LoVo (cell line): Measurements from ENCODE around the gene GMDS.
A peak's percentile ranks its signal among the peaks of the same experiment; 100 is the strongest.

Source experiments
- DNase-seq: peaks from one replicate; pipeline ENCODE4 v3.0.0-alpha.2; 2016; ENCODE audit warnings: low spot score

The GMDS gene

GRCh38 chr6:1590580-1590979 is 654.8 kb downstream of the GMDS start:
- no peak for DNase-seq

GRCh38 chr6:1589208-1589607 is 656.2 kb downstream of the GMDS start:
- DNase-seq, result peak; percentile 37

- no peak for DNase-seq
Observed at GRCh38 chr6:1587977-1588376, 657.4 kb downstream of the GMDS start.

- no peak for DNase-seq
Observed at GRCh38 chr6:1587546-1587945, 657.9 kb downstream of the GMDS start.

GRCh38 chr6:1586861-1587450 is 658.4 kb downstream of the GMDS start:
- no peak for DNase-seq

DNA sequence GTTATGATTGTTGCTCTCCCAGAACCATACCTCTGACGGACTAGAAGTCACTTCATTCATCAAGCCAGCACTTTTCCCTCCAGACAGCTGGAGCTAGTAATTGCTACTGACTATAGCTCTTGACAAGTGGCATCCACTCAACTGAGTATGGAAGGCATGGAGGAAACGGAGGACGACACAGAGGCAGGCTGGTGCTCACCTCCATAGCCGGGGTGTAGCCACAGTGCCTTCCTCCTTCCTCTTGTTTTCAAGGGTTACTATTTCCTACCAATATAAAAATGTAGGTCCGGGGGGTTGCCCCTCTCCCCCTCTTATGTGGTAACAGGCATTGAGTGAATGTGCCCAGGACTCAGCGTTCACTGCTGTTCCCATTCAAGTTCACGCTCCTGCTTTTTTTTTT is 659.1 kb downstream of the GMDS start:
- no peak for DNase-seq

- DNase-seq, result no peak
Observed at GRCh38 chr6:1585669-1586049, 659.7 kb downstream of the GMDS start.

- DNase-seq, result no peak
Observed at GRCh38 chr6:1584996-1585668, 660.3 kb downstream of the GMDS start.

- DNase-seq, result no peak
Observed at GRCh38 chr6:1584146-1584545, 661.3 kb downstream of the GMDS start.

GRCh38 chr6:1581120-1581991 is 664.0 kb downstream of the GMDS start:
- DNase-seq, result no peak

GRCh38 chr6:1580585-1580984 is 664.8 kb downstream of the GMDS start:
- DNase-seq, result no peak

DNA sequence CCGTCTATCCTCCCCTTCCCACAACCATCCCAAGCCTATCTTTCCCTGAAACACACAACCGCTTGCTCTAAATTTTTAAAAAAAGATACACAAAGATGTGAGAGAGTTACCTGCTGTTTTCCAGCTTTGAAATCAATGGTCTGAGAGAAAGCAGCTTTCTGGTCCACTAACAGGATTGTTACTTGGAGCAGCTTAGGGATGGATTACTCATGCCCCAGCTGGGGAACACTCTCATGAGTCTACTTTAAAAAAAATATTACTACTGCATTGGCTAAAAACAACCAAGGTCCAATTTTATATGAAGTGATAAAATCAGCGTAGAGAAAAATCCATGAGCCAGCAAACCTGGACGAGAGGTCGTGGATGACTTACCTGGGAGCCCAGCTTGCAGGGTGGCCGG is 665.3 kb downstream of the GMDS start:
- DNase-seq, result no peak

- no peak for DNase-seq
Observed at GRCh38 chr6:1579096-1579495, 666.3 kb downstream of the GMDS start.

- DNase-seq, result no peak
Observed at GRCh38 chr6:1577896-1578745, 667.3 kb downstream of the GMDS start.

DNA sequence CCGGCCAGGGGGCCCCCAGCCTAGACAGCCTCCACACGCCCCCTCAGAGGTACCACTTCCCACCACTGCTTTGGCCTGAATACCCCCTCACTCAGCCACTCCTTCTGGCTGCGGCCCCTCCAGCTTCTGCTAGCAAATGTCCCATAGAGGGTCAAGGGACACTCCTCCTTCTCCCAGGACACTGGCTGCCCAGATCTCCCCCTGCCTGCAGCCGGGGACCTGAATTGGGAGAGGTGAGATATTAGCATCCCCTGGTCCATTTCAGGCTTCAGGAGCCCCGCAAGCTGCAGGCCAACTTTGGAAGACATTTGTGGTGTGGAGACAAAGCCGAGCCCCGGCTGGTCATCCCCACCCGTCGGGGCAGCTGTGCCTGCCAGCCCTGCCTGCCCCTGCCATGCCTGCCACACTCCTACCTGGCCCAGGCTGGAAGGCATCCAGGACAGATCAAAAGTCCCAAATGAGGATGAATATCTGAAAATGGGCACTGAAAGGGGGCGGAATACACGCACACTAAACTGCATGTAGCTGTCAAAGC is 668.2 kb downstream of the GMDS start:
- DNase-seq, result no peak

DNA sequence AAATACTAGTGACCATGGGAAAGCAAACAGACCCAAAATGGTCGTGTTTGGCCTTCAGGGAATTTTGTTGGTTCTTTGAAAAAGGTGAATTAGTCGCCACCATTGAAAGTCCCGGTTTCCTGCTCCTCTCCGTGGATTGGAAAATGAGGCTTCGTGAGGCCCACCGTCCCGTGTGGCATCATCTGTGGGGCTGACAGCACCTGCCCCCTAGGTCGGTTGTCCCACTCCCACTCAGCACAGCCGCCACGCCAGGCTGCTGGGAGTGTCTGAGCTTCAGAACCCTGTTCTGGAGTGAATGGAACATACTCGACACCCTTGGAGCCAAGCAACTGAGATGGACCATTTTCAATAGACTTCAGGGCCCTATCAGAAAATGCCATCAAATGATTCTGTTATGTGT is 668.7 kb downstream of the GMDS start:
- DNase-seq, result no peak

- no peak for DNase-seq
Observed at GRCh38 chr6:1576166-1576565, 669.2 kb downstream of the GMDS start.

DNA sequence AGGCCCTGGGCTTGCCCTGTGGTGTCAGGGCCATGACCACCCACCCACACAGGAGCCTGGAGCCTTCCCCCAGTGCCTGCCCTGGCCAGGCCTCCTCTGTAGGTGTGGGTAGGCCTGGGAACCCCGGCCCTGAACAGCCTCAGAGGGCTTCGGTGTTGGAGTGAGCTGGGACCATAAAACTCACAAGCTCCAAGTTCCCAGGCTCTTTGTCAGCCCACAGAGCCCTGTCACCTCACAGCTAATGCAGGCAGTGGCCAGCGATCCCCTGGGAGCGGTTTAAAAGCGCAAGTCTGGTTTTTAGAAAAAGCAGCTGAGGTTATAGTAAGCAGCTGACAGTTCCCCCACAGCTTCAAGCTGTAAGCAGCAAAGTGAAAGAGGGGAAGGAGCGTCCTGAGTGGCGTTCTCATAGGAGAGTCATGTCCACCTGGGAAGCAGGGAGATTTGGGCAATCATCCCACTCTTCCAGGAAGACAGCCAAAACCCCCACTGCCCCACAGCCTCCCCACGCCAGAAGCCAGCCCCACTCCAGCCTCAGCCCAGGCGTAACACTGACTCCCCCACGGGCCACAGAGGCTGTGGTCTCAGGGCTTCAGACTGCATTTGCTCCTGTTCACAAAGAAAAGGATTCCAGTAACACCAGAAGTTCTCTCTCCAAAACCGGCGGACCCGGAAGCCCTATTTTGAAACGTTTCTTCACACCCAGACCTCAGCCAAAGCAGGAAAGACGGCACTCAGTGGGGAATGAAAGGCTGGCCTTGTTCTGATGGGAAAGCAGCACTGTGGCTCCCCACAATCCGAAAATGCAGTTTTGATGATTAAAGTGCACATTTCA is 670.0 kb downstream of the GMDS start:
- no peak for DNase-seq

- DNase-seq, result no peak
Observed at GRCh38 chr6:1574890-1575209, 670.6 kb downstream of the GMDS start.

DNA sequence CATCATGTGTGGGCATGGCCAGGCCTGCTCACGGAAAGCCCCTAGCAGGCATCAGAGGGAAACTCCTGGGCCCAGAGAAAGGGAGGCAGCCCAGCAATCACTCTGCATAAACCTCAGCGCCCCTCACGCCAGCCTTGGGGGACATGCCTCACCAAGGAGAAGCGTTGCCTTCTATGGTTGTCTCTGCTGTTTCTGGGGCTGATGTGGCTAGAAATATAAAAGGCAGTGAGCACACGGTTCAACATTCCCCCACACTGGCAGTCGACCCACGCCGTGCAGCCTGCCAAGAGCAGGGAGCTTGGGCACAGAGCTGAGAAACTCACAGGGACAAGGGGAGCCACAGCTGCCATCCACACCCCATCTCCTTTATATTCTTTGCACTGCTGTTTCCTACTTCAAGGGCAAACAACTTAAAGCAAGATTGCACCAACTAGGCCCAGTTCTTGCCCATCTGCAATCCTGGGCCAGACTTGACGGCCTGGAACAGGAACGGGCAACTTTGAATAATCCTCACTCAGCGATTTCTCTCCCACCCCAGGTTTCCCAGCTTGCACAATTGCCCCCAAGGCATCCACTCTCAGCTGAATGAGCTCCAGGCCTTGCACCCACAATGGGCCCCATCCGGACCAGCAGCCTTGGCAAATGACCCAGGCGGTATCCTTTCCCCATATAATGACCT is 671.2 kb downstream of the GMDS start:
- no peak for DNase-seq
